ENCODE measurements around the gene ALOX5.

The ALOX5 gene

DNA sequence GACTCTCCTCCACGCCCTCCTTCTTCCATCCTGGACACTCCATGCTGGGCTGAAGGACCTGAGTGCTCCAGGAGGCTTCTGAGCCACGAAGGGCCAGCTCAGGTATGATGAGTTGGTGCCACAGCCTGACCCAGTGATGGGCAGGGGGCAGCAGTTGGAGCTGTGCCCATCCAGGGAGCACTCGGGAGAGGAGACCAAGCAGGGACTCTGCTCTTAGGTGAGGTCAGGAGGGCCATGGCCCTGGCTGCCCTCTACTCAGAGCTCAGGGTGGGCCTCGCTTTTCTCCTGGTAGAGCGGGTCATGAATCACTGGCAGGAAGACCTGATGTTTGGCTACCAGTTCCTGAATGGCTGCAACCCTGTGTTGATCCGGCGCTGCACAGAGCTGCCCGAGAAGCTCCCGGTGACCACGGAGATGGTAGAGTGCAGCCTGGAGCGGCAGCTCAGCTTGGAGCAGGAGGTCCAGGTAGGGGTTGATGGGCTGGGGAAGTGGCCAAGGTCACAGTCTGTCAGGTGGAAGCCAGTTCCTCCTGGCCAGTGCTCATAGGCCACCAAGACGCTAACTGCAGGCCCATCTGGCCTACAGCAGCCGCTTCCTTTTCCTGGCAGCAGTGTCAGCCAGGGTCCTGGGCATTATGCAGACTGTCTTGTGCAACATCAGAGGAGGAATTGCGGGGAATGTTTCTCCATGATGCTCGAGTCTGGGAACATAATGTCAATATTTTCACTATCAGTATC lies 50.8 kb downstream of the ALOX5 start:
- no peak for DNase-seq (ENCODE audit: low read depth)

DNA sequence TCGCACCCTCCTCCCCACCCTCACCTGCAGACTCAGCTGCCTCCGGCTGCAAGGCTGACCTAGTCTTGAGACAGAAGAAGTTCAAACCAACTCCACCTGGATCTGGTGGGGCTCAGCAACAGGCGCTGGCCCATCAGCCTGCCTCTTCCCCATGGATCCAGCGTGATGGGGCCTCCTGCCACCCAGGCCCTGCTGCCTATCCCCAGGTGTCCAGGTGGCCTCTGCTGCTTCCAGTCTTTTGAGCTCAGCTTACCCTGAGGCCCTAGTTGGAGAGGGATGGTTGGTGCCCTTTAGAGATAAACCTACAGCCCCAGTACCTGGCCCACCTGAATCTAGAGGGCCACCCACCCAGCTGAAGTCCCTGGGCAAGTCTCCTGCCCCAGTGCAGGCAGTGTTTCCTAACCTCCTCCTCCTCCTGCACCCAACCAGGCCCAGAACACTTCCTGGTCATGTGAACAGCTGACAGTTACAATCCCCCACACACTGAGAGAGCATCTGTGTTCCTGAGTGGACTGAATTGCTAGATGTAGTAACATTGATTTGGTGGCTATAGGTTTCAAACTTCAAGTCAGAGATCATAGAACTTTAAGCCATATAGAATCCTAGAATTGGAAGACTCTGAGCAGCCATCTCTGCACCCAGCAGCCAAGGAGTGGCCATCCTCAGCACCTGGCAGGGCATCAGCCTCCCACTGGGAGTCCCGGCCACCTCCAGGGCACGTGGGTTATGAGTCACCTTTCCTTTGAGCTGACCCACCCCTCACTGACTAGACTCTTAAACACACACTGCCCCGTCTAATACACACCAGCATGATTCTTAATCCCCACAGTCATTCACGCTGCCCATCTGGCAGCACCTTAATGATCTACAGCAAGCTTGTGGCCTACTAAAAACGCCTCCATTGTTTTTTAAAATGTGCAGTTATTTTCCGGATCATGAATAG lies 51.9 kb downstream of the ALOX5 start:
- no peak for DNase-seq (ENCODE audit: low read depth)

DNA sequence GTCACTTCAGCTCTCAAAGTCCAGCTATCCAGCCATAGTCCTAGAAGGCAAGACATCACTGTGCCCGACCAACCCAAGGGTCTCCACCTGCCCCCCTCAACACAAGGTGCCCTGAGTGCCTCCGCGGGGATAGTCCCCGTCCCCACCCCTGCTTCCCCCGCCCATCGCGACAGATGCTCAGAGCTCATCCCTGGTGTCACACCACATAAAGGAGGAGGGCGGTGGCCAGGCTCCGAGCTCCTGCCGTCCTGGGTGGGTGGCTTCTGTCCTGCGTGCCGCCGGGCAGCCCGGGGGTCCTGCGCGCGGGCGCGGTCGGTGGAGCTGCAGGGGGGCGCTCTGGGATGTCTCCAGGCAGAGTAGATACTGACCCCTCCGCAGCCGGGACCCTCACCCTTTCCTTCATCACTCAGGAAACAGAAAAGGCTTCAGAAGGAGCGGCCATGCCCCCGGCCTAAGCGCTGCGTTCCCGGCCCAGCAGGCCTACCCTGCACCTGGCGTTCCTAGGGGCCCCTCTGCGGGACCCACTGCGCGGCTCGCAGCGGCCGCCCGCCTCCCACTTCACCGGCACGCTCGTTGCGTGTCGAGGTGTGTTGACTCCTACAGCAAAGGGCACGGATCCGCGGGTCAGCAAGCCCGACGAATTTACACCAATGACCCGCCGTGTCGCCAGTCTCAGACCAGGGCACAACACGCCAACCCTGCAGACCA lies 53.4 kb downstream of the ALOX5 start:
- DNase-seq (ENCODE audit: low read depth), result no peak

DNA sequence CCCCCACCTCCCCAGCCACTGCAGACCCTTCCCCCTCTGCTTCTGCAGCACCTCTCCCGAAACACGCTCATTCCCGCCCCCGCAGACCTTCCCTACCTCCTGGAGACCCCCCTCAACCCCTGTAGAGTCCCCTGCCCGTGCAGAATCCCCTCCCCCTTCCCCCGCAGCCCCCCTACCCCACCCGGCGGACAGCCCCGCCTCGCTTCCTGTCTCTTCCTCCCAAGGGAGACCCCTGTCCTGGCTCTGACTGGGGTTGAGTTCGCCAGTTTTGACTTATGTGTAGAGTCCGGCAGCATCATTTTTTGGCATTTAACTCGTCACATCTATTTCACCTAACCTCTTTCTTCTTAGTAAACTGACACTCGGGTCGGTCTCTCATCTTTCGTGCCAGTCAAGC lies 54.0 kb downstream of the ALOX5 start:
- no peak for DNase-seq (ENCODE audit: low read depth)

DNA sequence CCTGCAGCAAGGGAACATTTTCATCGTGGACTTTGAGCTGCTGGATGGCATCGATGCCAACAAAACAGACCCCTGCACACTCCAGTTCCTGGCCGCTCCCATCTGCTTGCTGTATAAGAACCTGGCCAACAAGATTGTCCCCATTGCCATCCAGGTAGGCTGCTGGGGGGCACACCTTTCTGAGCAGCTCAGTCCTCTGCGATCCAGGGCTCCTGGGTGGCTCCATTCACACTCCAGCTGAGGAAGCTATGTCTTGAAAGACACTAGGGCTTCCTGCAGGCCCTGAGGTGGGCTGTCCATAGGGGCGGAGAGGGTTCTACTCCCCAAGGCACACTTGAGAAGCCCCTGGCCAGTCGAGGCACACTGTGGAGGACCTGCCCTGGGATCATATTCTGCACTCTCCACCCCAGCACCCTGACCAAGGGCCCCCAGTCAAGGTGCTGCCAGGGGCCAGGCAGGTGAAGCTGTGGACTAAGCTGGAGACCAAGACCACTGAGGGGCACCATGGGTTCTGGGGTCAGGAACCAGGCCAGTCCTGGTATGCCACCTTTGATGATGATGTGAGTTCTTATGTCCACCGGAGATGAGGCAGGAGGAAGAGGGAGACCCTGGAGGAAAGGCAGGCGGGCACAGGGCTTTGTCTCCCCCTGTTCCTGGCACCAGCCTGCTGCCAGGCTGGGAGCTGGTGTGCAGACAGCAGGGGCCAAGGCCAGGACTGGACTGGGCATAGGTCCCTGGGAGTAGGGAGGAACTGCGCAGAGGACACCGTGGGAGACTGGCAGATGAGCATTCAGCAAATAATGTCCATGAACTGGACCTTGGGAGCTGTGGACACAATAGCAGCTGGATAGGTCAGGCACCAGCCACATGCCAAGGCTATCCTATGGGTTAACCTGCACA lies 54.8 kb downstream of the ALOX5 start:
- no peak for DNase-seq (ENCODE audit: low read depth)

DNA sequence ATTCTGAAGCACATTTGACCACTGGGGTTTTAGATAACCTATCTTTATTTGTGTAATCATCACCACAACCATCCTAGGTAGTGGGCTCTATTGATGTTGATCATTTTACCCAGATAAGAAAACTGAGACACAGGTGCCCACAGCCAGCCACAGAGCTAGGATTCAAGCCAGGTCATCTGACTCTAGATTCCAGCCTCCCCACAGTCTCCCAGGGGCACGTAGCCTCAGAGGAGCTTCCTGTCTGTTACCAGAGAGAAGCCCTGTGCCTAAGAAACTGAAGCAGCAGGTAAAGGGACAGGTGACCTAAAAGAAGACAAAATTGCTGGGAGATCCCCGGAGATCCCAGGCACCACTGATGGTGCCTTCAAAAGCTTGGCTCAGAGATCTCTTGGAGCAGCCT lies 55.8 kb downstream of the ALOX5 start:
- DNase-seq (ENCODE audit: low read depth), result no peak

DNA sequence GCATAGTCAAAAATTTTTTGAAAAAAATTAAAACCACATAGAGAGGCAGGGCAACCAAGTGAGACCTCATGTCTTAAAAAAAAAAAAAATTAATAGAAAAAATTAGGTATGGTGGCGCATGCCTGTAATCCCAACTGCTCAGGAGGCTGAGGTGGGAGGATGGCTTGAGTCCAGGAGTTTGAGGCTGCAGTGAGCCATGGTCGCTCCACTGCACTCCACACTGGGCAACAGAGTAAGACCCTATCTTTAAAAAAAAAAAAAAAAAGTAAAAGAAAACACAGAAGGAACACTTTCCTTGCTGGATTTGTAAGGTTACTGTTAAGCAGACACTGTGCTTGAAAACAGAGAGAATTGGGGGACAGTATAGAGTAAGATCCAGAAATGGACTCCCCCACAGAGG lies 58.1 kb downstream of the ALOX5 start:
- DNase-seq (ENCODE audit: low read depth), result no peak

DNA sequence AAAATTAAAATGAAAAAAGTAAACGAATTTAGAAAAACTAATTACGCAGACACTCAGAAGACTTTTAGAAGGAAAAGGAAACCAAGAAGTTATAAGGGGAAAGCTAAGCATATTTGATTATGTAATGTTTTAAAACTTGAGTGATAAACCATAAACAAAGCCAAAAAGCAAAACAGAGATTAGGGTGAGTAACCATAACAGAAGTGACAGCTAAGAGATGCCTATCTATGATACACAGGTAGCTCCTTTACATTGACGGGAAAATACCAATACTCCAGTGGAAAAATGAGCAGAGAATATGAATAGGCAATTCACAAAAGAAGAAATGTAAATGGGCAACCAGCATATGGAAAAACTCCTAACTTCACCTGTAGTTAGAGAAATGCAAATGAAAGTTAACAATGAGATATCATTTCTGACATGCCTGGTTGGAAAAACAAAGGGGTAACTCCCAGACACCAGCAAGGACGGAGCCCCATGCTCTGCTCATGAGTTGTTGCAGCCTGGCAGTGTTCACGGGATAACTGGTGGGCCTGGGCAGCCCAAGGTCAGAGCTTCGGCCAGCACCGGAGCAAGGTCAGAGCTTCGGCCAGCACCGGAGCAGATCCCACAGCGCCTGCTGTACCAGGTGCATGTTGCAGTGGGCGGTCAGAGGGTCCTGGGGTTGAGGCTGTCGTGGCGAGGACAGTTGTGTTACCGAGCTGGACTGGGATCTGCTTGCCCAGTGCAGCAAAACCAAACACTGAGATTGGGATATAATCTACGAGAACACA lies 58.9 kb downstream of the ALOX5 start:
- no peak for DNase-seq (ENCODE audit: low read depth)

DNA sequence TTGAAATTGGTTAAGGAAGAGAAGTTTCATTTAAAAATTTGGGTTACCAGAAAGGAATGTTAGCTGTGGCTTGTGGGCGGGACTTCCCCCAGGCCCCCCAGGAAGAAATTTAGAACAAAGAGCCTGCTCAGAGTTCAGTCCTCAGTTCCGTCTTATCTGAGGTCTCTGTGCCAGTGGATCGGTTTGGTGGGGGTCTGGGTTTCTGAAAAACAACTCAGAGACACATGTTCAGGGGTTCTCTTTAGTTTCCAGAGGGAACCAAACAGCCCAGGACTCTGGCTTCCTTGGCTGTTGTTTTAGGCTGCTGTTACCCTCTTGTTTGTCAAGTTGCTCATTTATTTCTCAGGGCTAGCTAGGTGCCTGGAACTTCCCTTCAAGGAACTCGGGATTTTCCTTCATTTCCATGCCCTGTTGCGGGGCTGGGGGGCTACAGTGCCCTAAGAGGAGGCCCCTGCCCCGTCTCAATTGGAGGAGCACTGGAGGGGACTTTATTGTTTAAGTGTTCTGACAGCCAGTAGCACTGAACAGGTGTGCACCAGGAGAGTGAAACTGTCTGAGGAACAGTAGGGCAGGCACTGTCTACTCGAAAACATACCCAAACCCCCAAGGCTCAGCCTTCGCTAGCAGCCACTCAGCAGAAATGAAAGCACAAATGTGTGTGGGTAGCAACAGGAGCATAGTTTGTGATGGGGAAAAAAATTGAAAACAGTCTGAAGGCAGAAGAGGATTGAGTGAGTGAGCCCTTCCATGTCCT lies 59.9 kb downstream of the ALOX5 start:
- no peak for DNase-seq (ENCODE audit: low read depth)

DNA sequence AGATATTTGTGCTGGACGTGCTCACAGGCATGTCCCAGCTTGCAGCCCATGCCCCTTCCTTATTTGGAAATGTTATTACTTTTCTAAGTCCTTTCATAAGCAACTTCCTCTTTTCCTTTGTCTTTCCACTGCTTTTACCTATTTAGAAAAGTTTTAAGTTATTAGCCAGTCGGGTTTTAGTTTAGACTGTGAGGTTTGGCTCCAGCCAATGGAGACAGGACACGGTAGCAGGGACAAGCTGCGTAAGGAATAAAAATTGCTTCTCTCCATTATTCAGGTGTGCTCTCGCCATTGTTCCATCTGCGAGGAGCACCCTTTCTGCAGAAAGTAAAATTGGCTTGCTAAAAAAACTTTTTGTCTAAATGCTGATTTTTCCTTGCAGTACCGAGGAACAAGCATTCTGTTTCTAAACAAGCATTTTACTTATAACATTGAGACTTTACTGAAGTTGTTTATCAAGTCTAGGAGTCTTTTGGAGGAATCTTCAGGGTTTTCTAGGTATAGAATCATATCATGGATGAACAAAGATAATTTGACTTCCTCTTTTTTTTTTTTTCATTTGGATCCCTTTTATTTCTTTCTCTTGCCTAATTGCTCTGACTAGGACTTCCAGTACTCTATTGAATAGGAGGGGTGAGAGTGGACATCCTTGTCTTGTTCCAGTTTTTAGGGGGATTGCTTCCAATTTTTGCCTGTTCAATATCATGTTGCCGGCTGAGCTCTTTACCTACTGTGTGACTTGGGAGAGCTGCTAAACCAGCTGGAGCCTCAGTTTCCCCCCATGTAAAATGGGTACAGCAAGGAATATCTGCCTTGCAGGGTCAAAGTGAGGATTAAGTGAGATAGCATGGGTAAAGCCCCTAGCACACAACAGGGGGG lies 63.8 kb downstream of the ALOX5 start:
- no peak for DNase-seq (ENCODE audit: low read depth)

DNA sequence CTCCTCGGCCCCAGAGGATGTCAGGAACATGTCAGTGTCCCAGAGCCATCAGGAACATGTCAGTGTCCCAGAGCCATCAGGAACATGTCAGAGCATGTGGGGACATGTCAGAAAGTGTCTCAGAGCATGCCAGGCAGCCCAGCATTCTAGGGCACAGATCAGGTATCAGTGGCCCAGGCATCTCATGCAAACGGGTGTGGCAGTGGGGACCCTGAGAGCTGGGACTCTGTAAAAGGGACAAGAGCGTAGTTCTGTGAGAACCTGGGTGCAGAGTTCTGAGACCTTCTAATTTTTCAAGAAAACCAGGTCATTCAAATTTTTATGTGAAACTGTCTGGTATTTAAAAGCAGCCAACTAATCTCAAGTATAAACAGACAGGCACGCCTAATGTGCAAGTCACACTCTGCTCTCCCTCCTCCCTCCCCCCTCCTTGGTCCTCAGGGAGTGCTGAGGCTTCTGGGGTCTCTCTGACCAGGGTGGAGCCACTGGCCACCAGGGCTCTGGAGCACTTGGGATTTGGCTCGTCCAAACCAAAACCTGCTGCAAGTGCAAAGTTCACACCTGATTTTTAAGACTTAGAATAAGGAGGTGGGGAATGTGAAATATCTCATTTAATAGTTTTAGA lies 64.6 kb downstream of the ALOX5 start:
- no peak for DNase-seq (ENCODE audit: low read depth)

DNA sequence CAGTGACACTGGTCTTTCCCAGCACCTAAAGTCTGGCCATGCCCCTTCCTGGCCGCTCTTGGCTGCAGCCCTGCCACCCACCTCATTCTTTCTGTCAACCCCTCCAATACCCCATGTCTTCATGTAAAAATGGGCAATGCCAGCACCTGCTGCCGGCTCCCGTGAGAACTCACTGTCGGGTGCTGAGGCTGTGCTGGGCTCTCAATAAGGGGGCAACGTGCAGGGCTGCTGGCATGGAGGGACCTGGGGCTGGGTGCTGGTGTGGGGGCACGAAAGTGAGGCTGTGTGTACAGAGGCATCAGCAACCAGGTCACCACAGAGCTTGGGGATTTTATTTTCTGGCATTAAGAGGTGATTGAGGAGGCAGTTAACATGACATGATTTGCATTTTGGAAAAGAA lies 65.3 kb downstream of the ALOX5 start:
- DNase-seq (ENCODE audit: low read depth), result no peak

DNA sequence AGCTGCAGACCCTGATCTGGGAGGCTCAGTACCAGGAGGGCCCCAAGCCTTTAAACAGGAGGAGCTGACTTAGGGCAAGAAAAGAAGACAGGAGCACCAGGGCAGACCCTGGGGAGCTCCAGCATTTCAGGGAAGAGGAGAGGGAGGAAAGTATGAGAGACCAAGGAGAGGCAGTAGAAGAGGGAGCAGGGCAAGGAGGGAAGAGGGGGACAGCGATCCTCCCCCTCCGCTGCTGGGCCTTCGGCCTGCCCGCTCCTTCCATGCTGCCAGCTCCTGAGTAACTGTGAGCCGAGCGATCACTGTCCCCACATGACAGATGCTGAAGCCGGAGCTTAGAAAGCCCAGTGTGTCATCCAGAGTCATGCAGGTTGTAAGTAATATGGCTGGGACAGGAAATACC lies 65.9 kb downstream of the ALOX5 start:
- no peak for DNase-seq (ENCODE audit: low read depth)

DNA sequence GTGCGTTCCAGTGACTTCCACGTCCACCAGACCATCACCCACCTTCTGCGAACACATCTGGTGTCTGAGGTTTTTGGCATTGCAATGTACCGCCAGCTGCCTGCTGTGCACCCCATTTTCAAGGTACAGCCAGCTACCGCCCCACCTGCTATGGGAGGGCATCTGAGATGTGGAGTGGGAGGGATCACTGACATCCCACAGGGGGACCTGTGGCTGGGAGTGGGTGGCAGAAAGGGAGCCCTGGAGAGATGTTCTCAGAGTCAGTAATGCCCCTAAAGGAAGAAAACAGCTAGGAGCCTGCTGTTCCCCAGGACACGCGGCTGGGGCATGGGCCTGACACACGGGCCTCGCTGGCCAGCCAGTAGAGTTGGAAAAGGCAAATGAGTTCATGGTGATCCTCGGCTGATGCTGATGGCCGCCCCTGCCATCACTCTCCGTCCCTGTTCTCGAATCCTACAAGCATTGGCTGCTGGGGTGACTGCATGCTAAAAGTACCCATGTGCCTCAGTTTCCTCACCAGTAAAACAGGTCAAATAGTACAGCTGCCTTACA lies 66.6 kb downstream of the ALOX5 start:
- DNase-seq (ENCODE audit: low read depth), result no peak

DNA sequence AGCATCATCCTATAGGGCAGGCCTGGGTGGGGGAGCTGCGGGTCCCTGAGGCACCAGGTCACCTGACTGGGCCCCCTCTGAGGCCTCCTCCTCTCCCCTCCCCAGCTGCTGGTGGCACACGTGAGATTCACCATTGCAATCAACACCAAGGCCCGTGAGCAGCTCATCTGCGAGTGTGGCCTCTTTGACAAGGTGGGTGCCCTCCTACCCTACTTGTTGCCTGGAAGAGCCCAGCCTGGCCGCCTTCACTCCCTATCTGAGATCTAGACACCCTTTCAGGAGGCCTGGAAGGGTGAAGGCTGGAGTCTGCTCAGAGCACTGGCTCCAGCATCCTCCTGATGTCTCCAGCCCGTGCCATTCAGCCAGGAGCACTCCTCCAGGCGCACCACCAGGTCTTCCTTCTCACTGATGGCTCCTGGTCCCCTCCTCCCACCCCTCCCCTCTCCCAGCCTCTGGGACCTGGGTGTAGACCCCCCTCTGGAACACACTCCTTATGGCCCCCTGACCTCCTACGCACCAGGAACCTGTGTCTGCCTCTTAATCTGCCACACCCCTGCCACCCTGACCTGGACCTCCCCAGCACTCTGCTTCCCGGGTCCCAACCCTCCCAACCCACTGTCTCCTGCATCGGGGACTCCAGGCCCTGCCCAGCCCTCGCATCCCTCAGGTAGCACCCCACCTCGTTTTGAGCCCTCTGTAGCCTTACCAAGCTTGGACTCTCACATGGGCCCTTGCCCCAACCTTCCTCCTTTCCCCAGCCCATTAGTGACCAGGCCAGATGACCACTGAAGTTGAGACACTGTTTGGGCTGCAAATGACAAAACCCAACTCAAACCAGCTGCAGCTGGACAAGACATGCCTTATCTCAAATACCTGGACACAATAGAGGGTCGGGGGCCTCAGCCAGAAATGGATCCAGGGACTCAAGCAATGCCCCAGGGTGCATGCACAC lies 67.5 kb downstream of the ALOX5 start:
- DNase-seq (ENCODE audit: low read depth), result no peak

DNA sequence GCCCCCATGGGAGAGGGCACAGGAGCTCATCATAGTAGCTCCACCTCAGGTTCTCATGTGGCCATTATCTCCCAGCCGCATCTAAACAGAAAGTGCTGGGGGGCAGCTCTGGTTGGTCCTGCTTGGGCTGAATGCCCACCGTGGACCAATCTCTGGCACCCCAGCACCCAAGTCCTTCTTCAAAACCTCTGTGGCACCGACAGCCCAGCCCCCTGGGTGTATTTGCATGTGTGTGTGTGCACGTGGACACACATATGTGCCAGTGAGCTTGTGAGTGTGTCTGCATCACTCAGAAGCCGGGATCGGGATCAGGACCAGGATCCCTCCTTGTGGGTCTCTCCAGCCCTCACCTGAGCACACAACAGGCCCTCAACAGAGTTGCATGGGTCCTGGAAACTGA lies 68.2 kb downstream of the ALOX5 start:
- no peak for DNase-seq (ENCODE audit: low read depth)

DNA sequence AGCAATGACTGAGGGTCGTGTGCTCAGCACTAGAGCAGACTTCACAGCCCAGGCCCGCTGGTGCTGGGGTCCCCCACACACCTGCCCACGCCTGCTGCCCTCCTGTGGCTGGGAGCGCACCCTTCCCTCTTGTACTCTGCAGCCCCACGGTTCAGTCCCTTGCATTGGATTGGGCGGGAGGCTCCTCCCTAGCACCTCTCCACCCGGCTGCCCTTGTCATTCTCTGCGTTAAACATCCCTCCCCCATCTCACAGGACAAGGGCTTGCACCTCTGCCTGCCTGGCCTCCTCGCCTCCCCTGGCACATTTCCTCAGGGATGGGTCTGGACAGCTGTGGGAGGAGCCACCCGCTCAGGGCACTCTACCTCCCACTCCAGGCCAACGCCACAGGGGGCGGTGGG lies 68.6 kb downstream of the ALOX5 start:
- DNase-seq (ENCODE audit: low read depth), result no peak

Measured in fibroblast of the conjunctiva (primary cell).